HG02885 (cell line): ENCODE data around the gene FGFR3.

Source experiments
- ATAC-seq: cut with Tn5 transposase; IDR thresholded peaks from one replicate; pipeline ENCODE4 v1.9.1; 2021; ENCODE audit warnings: mild to moderate bottlenecking; ENCODE audit not compliant: unreplicated experiment, poor library complexity

The FGFR3 gene

DNA sequence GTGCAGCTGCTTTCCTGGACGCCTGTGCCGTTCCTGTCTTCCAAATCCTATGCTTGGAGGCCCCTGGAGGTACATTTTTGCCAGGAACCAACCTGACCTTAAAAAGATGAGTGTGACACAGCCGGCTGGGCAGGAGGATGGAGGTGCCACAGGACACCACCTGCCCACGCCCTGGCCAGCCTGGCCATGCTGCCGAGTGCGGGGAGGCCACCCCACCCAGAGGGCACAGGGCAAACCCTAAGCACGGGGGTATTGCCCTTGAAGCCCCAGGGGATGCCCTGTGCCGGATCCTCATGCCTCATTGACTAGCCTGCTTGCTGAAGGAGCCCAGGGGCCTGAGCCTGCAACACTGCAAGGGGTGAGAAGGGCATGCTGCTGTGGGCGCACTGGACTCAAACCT is 20.1 kb downstream of the FGFR3 start:
- ATAC-seq = no peak

- no peak for ATAC-seq
These were observed 20.8 kb downstream of the FGFR3 start for GRCh38 chr4:1813915-1814314.

DNA sequence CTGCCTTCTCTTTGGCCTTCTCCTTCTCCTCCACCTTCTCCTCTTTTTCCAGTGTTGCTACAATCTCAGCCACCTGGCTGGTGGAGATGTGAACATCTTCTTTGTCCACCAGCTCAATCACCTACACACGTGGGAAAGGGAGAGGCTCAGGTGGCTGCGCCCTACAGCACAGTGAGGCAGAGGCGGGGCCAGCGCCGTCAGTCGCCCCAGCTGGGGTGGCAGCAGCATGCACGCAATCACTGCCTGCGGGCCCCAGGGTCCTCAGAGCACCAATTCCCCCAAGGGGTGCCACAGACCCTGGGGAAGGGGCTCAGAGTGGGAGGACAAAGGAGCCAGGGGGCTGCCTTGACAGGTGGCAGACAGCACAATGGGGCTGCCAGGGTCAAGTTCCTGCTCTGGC is 21.4 kb downstream of the FGFR3 start:
- ATAC-seq = no peak

- ATAC-seq = no peak
These were observed 22.3 kb downstream of the FGFR3 start for GRCh38 chr4:1815096-1815996.

DNA sequence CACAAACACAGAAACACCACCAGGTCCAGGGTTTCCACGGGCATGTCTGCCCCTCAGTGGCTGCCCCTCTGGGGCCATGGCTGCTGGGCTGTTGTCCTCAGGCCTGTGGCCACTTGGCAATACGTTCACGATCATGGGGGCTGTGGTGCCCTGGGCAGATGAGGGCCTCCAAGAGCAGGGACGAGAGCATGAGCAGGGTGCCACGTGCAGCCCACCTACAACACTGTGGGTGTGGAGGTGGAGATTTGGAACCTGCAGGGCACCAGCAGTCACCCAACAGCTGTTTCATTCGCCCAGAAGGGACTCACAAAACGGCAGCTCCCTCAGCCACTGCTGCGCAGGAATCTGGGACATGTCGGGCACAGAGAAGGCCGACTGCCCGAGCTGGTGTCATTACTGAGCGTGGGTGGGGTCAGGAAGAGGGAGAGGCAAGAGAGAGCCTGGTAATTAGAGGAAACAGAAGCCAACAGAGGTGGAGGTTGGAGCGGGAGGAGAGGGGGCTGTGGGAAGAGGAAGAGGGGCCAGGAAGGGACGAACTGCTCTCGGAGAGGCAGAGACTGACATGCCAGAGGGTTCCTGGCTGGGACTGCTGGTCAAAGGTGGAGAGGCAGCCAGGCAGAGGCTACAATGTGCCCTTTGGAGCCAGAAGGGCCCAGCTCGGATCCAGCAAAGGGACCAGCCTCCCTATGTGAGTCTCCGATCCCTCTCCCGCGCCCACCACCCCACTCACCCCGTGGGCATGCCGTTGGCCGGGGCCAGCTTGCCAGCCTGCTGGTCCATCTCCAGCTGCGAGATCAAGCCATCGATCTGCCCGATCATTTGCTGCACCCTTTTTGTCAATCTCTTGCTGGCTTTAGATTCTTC is 23.1 kb downstream of the FGFR3 start:
- ATAC-seq = no peak

DNA sequence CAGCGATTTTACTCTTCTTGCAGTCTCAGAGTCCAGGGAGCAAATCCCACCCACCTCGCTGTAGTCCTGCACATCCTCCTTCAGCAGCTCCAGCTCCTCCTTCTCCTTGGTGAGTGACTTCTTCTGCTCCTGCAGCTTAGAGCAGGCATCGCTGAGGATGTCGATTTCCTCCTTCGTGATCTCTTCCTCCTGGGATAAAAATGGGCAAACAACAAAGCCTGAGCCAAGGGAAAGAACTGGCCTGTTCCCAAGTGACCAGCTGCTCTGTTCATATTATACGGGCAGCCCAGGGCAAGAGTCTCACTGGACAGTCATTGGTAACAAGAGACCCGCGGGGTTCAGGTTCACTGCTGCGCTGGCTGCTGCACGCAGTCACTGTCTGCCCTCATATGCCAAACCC is 26.2 kb downstream of the FGFR3 start:
- no peak for ATAC-seq

DNA sequence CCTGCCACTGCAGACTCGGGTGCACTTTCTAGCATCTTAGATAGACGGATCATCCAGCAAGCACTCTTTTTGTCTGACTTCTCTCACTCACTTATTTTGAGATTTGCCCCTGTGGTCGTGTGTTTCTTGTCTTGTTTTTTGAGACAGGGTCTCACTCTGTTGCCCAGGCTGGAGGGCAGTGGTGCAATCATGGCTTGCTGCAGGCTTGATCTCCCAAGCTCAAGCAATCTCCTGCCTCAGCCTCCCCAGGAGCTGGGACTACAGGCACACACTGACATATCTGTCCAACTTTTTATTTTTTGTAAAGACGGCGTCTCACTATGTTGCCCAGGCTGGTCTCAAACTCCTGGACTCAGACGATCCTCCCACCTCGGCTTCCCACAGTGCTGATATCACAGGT is 26.7 kb downstream of the FGFR3 start:
- ATAC-seq = no peak

GRCh38 chr4:1821679-1822567 is 28.8 kb downstream of the FGFR3 start:
- no peak for ATAC-seq

GRCh38 chr4:1822568-1823544 is 29.8 kb downstream of the FGFR3 start:
- no peak for ATAC-seq

- ATAC-seq = no peak
These were observed 30.4 kb downstream of the FGFR3 start for GRCh38 chr4:1823545-1823932.

DNA sequence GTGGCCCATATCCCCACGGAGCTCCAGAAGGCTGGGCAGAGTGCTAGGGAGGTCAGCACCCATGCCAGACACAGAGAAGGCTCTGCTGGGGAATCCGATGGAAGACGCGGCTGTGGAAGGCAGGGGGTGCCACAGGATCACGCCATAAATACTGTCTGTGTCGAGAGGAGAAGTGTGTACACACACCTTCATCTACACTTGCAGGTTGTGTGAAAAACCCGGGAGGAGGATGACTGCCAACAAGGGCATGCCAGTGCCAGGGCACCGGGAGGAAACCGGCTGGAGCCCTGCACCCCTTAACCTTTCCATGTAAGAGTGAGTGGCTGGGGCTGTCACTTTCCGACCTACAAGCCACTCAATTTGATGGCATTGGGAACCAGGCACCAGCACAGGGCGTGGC is 31.7 kb downstream of the FGFR3 start:
- no peak for ATAC-seq

GRCh38 chr4:1825326-1825725 is 32.2 kb downstream of the FGFR3 start:
- no peak for ATAC-seq

- no peak for ATAC-seq
These were observed 33.6 kb downstream of the FGFR3 start for GRCh38 chr4:1826531-1827350.

DNA sequence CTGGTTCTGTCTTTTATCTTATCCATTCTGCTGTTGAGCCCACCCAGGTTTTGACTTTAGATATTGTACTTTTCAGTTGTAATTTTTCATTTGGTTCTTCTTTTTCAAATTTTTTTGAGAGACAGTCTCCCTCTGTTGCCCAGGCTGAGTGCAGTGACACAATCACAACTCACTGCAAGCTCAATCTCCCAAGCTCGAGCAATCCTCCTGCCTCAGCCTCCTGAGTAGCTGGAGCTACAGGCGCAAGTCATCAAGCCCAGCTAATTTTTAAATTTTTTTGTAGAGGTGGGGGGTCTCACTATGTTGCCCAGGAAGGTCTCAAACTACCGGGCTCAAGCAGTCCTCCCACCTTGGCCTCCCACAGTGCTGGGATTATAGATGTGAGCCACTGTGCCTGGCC is 37.1 kb downstream of the FGFR3 start:
- ATAC-seq = no peak

DNA sequence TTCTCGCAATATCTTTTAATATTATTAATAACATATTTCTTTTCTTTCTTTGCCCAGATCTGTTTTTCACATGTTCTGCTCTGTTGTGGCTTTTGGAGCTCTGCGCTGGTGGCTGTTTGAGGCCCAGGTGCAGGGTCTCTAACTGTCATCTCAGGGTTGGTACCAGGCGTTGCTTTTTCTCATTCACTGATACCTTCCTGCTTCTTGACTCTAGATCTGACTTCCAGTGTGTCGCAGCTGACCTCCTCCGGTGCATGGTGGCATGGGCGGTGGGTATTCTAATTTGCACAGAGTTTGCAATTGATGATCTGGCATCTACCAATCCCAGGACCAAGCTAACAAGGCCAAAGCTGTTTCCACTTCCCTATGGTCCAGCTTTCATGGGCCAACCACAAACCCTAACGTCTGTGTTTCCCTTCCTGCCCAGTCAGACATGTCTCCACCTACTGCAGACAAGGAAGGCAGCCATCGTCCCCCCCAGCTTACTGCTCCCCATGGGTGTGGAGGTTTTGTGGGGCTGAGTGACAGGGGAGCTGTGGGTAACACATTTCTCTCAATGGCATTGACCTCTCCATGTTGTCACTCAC is 37.6 kb downstream of the FGFR3 start:
- no peak for ATAC-seq

DNA sequence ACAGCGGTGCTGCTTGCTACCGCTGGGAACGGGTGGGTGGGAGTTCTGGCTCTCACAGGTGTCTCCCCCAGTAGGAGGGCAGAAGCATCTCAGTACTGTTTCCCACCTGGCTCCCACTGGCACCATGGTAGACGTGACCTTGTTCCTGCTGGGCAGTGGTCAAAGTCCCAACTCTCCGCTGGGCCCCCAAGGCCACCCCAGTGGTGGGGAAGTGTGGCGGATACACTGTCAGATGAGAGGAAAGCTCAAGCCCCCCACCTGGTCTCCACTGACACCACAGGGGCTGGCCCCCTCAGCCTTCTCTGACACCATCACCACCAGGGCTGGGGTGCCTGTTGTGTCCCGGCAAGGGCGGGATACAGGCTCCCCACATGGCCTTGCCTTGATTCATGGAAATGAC is 38.2 kb downstream of the FGFR3 start:
- no peak for ATAC-seq

GRCh38 chr4:1832690-1833089 is 39.6 kb downstream of the FGFR3 start:
- no peak for ATAC-seq
